H9 (cell line): ENCODE data around the gene SULT2B1. TPM values are rescaled to one million over a fixed set of nuclear protein-coding genes. Genes with fewer than 3 reads are reported as not detected.

Source experiments
- DNase-seq: peaks from one replicate; pipeline ENCODE4 v3.0.0-alpha.2; 2017
- H2AFZ ChIP-seq: one replicate; pipeline ENCODE4 v1.6.1; 2013; ENCODE audit warnings: mild to moderate bottlenecking, low read length, control low read depth, moderate library complexity
- H2AK5ac ChIP-seq: 2 replicates; pipeline ENCODE4 v1.6.1; 2013; ENCODE audit warnings: low read length, control low read depth, mixed read lengths; ENCODE audit not compliant: insufficient read length
- H2BK120ac ChIP-seq: one replicate; pipeline ENCODE4 v1.6.1; 2013; ENCODE audit warnings: low read depth, mild to moderate bottlenecking, low read length, control low read depth, inconsistent platforms; ENCODE audit not compliant: poor library complexity, severe bottlenecking
- H2BK12ac ChIP-seq: 2 replicates; pipeline ENCODE4 v1.6.1; 2013; ENCODE audit warnings: low read length, control low read depth, mixed read lengths, low read depth; ENCODE audit not compliant: insufficient read length
- H2BK15ac ChIP-seq: 2 replicates; pipeline ENCODE4 v1.6.1; 2013; ENCODE audit warnings: low read depth, low read length, control low read depth
- H2BK20ac ChIP-seq: one replicate; pipeline ENCODE4 v1.6.1; 2013; ENCODE audit warnings: low read depth, mild to moderate bottlenecking, low read length, control low read depth, inconsistent platforms; ENCODE audit not compliant: poor library complexity, severe bottlenecking
- H2BK5ac ChIP-seq: 2 replicates; pipeline ENCODE4 v1.6.1; 2013; ENCODE audit warnings: low read length, control low read depth, mixed read lengths; ENCODE audit not compliant: insufficient read length
- H3K14ac ChIP-seq: 2 replicates; pipeline ENCODE4 v1.6.1; 2013; ENCODE audit warnings: low read length, control low read depth; ENCODE audit not compliant: insufficient read depth
- H3K18ac ChIP-seq: 2 replicates; pipeline ENCODE4 v1.6.1; 2013; ENCODE audit warnings: low read depth, mild to moderate bottlenecking, mixed read lengths, low read length, control low read depth; ENCODE audit not compliant: insufficient read length
- H3K23ac ChIP-seq: 2 replicates; pipeline ENCODE4 v1.6.1; 2013; ENCODE audit warnings: low read length, control low read depth, mixed read lengths, low read depth; ENCODE audit not compliant: insufficient read length
- H3K23me2 ChIP-seq: 2 replicates; pipeline ENCODE4 v1.6.1; 2013; ENCODE audit warnings: low read depth, mild to moderate bottlenecking, mixed read lengths, low read length, control low read depth; ENCODE audit not compliant: insufficient read length, poor library complexity, severe bottlenecking
- H3K27ac ChIP-seq: 2 replicates; pipeline ENCODE4 v1.5.1; 2013; ENCODE audit warnings: low read length, control low read depth, mixed read lengths, low read depth; ENCODE audit not compliant: insufficient read length
- H3K27me3 ChIP-seq: 2 replicates; pipeline ENCODE4 v1.6.1; 2013; ENCODE audit warnings: low read length, control low read depth, inconsistent platforms; ENCODE audit not compliant: insufficient read depth
- H3K4ac ChIP-seq: 2 replicates; pipeline ENCODE4 v1.6.1; 2013; ENCODE audit warnings: low read depth, mild to moderate bottlenecking, control low read depth, inconsistent platforms, low read length, moderate library complexity
- H3K4me1 ChIP-seq: 2 replicates; pipeline ENCODE4 v1.6.1; 2013; ENCODE audit warnings: low read length, control low read depth, inconsistent platforms; ENCODE audit not compliant: insufficient read depth
- H3K4me2 ChIP-seq: 2 replicates; pipeline ENCODE4 v1.6.1; 2013; ENCODE audit warnings: low read length, control low read depth, mixed read lengths; ENCODE audit not compliant: insufficient read length, insufficient read depth
- H3K56ac ChIP-seq: 2 replicates; pipeline ENCODE4 v1.6.1; 2013; ENCODE audit warnings: low read depth, mild to moderate bottlenecking, mixed read lengths, low read length, control low read depth; ENCODE audit not compliant: insufficient read length
- H3K79me1 ChIP-seq: 2 replicates; pipeline ENCODE4 v1.6.1; 2013; ENCODE audit warnings: low read depth, mild to moderate bottlenecking, moderate library complexity, low read length, control low read depth, inconsistent platforms; ENCODE audit not compliant: insufficient read depth, poor library complexity, severe bottlenecking
- H3K79me2 ChIP-seq: 2 replicates; pipeline ENCODE4 v1.6.1; 2013; ENCODE audit warnings: low read length, control low read depth, inconsistent platforms; ENCODE audit not compliant: insufficient read depth
- H3K9ac ChIP-seq: 2 replicates; pipeline ENCODE4 v1.6.1; 2013; ENCODE audit warnings: low read length, control low read depth, mixed read lengths; ENCODE audit not compliant: insufficient read length; ENCODE audit errors: extremely low read depth
- H3K9me3 ChIP-seq: one replicate; pipeline ENCODE4 v1.6.1; 2013; ENCODE audit warnings: low read depth, low read length, inconsistent platforms; ENCODE audit not compliant: control insufficient read depth
- H3T11ph ChIP-seq: one replicate; pipeline ENCODE4 v1.6.1; 2013; ENCODE audit warnings: mild to moderate bottlenecking, low read length, control low read depth, inconsistent platforms
- H4K20me1 ChIP-seq: one replicate; pipeline ENCODE4 v1.6.1; 2013; ENCODE audit not compliant: control insufficient read depth, insufficient read length, insufficient read depth
- H4K5ac ChIP-seq: 2 replicates; pipeline ENCODE4 v1.6.1; 2013; ENCODE audit warnings: low read depth, mild to moderate bottlenecking, mixed read lengths, low read length, control low read depth; ENCODE audit not compliant: insufficient read length
- H4K8ac ChIP-seq: replicated peaks from 2 replicates; pipeline ENCODE4 v1.6.1; 2013; ENCODE audit warnings: low read length, control low read depth, mixed read lengths, low read depth; ENCODE audit not compliant: insufficient read length
- H4K91ac ChIP-seq: 2 replicates; pipeline ENCODE4 v1.6.1; 2013; ENCODE audit warnings: low read depth, mild to moderate bottlenecking, moderate library complexity, mixed read lengths, low read length, control low read depth; ENCODE audit not compliant: insufficient read length
- H3K27ac Mint-ChIP-seq, 3 experiments: 2 replicates in 2 of 3; 3 replicates in 1 of 3; pipeline ENCODE4 v1.8.0; 2020 to 2021; ENCODE audit warnings: mixed read lengths in 3 of 3, mild to moderate bottlenecking in 1 of 3, moderate library complexity in 1 of 3
- H3K27me3 Mint-ChIP-seq: 2 replicates; pipeline ENCODE4 v1.8.0; 2021; ENCODE audit warnings: low read depth, mild to moderate bottlenecking, moderate library complexity, mixed read lengths
- H3K36me3 Mint-ChIP-seq, 3 experiments: 2 replicates in 2 of 3; 3 replicates in 1 of 3; pipeline ENCODE4 v1.8.0; 2020 to 2021; ENCODE audit warnings: low read depth in 3 of 3, mixed read lengths in 3 of 3; ENCODE audit not compliant: insufficient read depth in 1 of 3
- H3K4me1 Mint-ChIP-seq, 2 experiments: 2 replicates each; pipeline ENCODE4 v1.8.0; 2020; ENCODE audit warnings: mixed read lengths in 2 of 2
- H3K4me3 Mint-ChIP-seq, 2 experiments: 2 replicates in 1 of 2; 3 replicates in 1 of 2; pipeline ENCODE4 v1.8.0; 2020 to 2021; ENCODE audit warnings: mild to moderate bottlenecking in 2 of 2, mixed read lengths in 2 of 2, moderate library complexity in 1 of 2
- H3K9me3 Mint-ChIP-seq, 2 experiments: 2 replicates in 1 of 2; 3 replicates in 1 of 2; pipeline ENCODE4 v1.8.0; 2020; ENCODE audit warnings: mild to moderate bottlenecking in 2 of 2, mixed read lengths in 2 of 2, moderate library complexity in 1 of 2
- WGBS: extraction: QIAGEN DNeasy Blood & Tissue Kit; methylation state at CpG from one replicate; pipeline ENCODE4 v1.1.7; 2013; ENCODE audit warnings: missing lambda C conversion rate, low lambda C conversion rate, mixed read lengths; ENCODE audit not compliant: insufficient read length; ENCODE audit errors: extremely low coverage; 5-methylcytosine and 5-hydroxymethylcytosine counted together
- total RNA-seq: library from RNA; stranded (reverse); gene quantifications from 2 replicates; pipeline ENCODE4 v1.2.1, GENCODE V29; 2021
- TF ChIP-seq, protein P1 (sequence below): fragments of 200-600 bp; sonication (generic); conservative IDR thresholded peaks from 3 replicates; pipeline ENCODE4 v1.8.0; 2021; ENCODE audit warnings: antibody characterized with exemption, mild to moderate bottlenecking

Gene SULT2B1
- total RNA-seq, 1 experiment from 2014 or later: 1.7 TPM

DNA sequence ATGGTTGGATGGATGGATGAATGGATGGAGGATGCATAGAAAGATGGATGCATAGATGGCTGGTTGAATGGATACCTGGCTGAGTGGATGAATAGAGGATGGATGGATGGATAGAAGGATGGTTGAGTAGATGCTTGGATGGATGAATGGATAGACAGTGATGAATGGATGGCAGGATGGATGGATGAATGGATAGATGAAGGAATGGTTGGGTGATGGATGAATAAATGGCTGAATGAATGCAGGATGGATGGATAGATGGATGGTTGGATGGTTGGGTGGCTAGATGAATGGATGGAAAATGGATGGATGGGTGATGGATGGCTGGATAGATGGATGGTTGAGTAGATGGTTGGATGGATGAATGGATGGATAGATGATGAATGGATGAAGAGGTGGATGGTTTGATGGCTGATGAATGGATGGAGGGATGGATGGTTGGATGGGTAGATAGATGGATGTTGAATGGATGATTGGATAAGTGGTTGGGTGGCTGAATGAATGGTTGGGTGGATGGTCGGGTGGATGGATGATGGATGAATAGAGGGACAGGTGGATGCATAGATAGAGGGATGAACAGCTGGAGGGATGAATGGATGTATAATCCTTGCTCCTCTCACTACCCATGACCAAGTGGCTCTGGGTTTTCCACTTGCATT is 3.6 kb upstream of the SULT2B1 start:
- Mint-ChIP-seq H3K9me3 (no peaks in the 10 kb centered on the region), H3K27ac (no peak overlapping the region), H3K27me3 (no peaks in the 10 kb centered on the region), H3K4me3 (no peak overlapping the region), H3K4me1 (peaks cover 8 to 14% of the 10 kb centered on the region in 2 experiments), H3K36me3 (no peaks in the 10 kb centered on the region)
- H2BK15ac ChIP-seq: no peak overlapping the region
- H3K4me2 ChIP-seq: no peak overlapping the region
- H3K23me2 ChIP-seq: no peaks in the 10 kb centered on the region
- no peak overlapping the region for H3K56ac ChIP-seq
- H4K20me1 ChIP-seq: no peaks in the 10 kb centered on the region
- no peak overlapping the region for H2BK5ac ChIP-seq
- H2BK12ac ChIP-seq: no peak overlapping the region
- no peak overlapping the region for H2BK120ac ChIP-seq
- H3K23ac ChIP-seq: no peak overlapping the region
- no peak overlapping the region for H2BK20ac ChIP-seq
- no peaks in the 10 kb centered on the region for H3K79me1 ChIP-seq
- H3K27ac ChIP-seq: no peak overlapping the region
- no peak overlapping the region for H3T11ph ChIP-seq
- H4K91ac ChIP-seq: no peak overlapping the region
- no peak overlapping the region for H3K18ac ChIP-seq
- H3K9me3 ChIP-seq: no peaks in the 10 kb centered on the region
- H3K4ac ChIP-seq: no peak overlapping the region
- H3K79me2 ChIP-seq: no peaks in the 10 kb centered on the region
- DNase-seq: no peak
- no peak overlapping the region for H3K14ac ChIP-seq
- H4K5ac ChIP-seq: no peak overlapping the region
- H3K4me1 ChIP-seq: peaks cover 4% of the 10 kb centered on the region; the same call in 1 of the 2 replicates
- H3K9ac ChIP-seq: no peak overlapping the region
- 100% methylated on average over 1 of the region's 1 CpG for WGBS
- TF ChIP-seq, protein P1, sequence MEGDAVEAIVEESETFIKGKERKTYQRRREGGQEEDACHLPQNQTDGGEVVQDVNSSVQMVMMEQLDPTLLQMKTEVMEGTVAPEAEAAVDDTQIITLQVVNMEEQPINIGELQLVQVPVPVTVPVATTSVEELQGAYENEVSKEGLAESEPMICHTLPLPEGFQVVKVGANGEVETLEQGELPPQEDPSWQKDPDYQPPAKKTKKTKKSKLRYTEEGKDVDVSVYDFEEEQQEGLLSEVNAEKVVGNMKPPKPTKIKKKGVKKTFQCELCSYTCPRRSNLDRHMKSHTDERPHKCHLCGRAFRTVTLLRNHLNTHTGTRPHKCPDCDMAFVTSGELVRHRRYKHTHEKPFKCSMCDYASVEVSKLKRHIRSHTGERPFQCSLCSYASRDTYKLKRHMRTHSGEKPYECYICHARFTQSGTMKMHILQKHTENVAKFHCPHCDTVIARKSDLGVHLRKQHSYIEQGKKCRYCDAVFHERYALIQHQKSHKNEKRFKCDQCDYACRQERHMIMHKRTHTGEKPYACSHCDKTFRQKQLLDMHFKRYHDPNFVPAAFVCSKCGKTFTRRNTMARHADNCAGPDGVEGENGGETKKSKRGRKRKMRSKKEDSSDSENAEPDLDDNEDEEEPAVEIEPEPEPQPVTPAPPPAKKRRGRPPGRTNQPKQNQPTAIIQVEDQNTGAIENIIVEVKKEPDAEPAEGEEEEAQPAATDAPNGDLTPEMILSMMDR: no peak
- no peak overlapping the region for H4K8ac ChIP-seq
- H3K27me3 ChIP-seq: no peaks in the 10 kb centered on the region
- H2AFZ ChIP-seq: no peak overlapping the region
- no peak overlapping the region for H2AK5ac ChIP-seq
